IMR-90 (cell line): ENCODE measurements around the gene DPH3. TPM values are rescaled to one million over a fixed set of nuclear protein-coding genes. Genes with fewer than 3 reads are reported as not detected.
A peak's percentile ranks its signal among the peaks of the same experiment; 100 is the strongest.

Source experiments
- ATAC-seq: fragments of 200-7000 bp; cut with Tn5 transposase; 2 replicates; pipeline ENCODE4 v1.9.1; 2020; ENCODE audit warnings: low read depth, mild to moderate bottlenecking, moderate library complexity
- BruUV-seq: library from RNA; stranded (reverse); fragments of 400-500 nt; replicated peaks from 2 replicates; lab custom pipeline; 2021; lab: Mats Ljungman, UMichigan
- CTCF ChIA-PET: fragments of 300-600 bp; formaldehyde crosslinking; extraction: SDS; loops from one replicate; lab custom pipeline; 2021; ENCODE audit warnings: antibody characterized with exemption; lab: Yijun Ruan, JAX
- POLR2A ChIA-PET: fragments of 300-600 bp; sonication (Branson Sonifier 250); formaldehyde crosslinking; loops from one replicate; lab custom pipeline; 2022; ENCODE audit warnings: antibody characterized with exemption; ENCODE audit not compliant: unreplicated experiment; lab: Charles Lee
- DNase-seq: peaks from one replicate; pipeline ENCODE4 v3.0.0; 2013
- H2AFZ ChIP-seq: replicated peaks from 2 replicates; pipeline ENCODE3; 2013; ENCODE audit warnings: low read length, mild to moderate bottlenecking; ENCODE audit not compliant: poor library complexity
- H2AK5ac ChIP-seq: 2 replicates; pipeline ENCODE4 v1.6.1; 2013; ENCODE audit warnings: low read depth, low read length, inconsistent platforms
- H2AK9ac ChIP-seq: replicated peaks from 2 replicates; pipeline ENCODE3; 2013; ENCODE audit warnings: mild to moderate bottlenecking, low read depth, low read length, moderate library complexity; ENCODE audit not compliant: poor library complexity
- H2BK120ac ChIP-seq: 2 replicates; pipeline ENCODE4 v1.6.1; 2013; ENCODE audit warnings: low read depth, low read length, inconsistent platforms
- H2BK15ac ChIP-seq: 3 replicates; pipeline ENCODE4 v1.6.1; 2013; ENCODE audit warnings: low read depth, low read length, inconsistent platforms
- H2BK20ac ChIP-seq: 2 replicates; pipeline ENCODE4 v1.6.1; 2013; ENCODE audit warnings: low read depth, mild to moderate bottlenecking, inconsistent platforms, low read length, moderate library complexity
- H2BK5ac ChIP-seq: 2 replicates; pipeline ENCODE4 v1.6.1; 2013; ENCODE audit warnings: mild to moderate bottlenecking, low read depth, low read length, inconsistent platforms; ENCODE audit not compliant: poor library complexity, severe bottlenecking
- H3K14ac ChIP-seq: replicated peaks from 2 replicates; pipeline ENCODE4 v1.6.1; 2013; ENCODE audit warnings: low read depth, low read length, inconsistent platforms
- H3K18ac ChIP-seq: 2 replicates; pipeline ENCODE4 v1.6.1; 2013; ENCODE audit warnings: low read depth, low read length, control low read depth
- H3K23ac ChIP-seq: 2 replicates; pipeline ENCODE4 v1.6.1; 2013; ENCODE audit warnings: low read depth, low read length, inconsistent platforms
- H3K27ac ChIP-seq: 2 replicates; pipeline ENCODE4 v1.5.1; 2013; ENCODE audit warnings: mild to moderate bottlenecking, control low read depth, low read length; ENCODE audit not compliant: insufficient read depth
- H3K27me3 ChIP-seq: 2 replicates; pipeline ENCODE4 v1.6.1; 2013; ENCODE audit warnings: low read length; ENCODE audit not compliant: control insufficient read depth, insufficient read depth
- H3K36me3 ChIP-seq: 2 replicates; pipeline ENCODE4 v1.6.1; 2013; ENCODE audit warnings: low read length, mixed read lengths; ENCODE audit not compliant: control insufficient read depth, insufficient read depth
- H3K4ac ChIP-seq: 2 replicates; pipeline ENCODE4 v1.6.1; 2013; ENCODE audit warnings: low read depth, low read length, inconsistent platforms
- H3K4me1 ChIP-seq: 2 replicates; pipeline ENCODE4 v1.6.1; 2013; ENCODE audit warnings: low read length, mixed read lengths; ENCODE audit not compliant: control insufficient read depth, insufficient read depth
- H3K4me2 ChIP-seq: 2 replicates; pipeline ENCODE4 v1.6.1; 2013; ENCODE audit warnings: low read depth, mild to moderate bottlenecking, control low read depth, low read length, moderate library complexity
- H3K4me3 ChIP-seq: 2 replicates; pipeline ENCODE4 v1.5.1; 2013; ENCODE audit warnings: low read depth, mild to moderate bottlenecking, control low read depth, low read length, moderate library complexity; ENCODE audit not compliant: insufficient read depth
- H3K56ac ChIP-seq: 2 replicates; pipeline ENCODE4 v1.6.1; 2013; ENCODE audit warnings: low read length, inconsistent platforms; ENCODE audit not compliant: insufficient read depth; ENCODE audit errors: extremely low read depth
- H3K79me1 ChIP-seq, 2 experiments: 2 replicates each; pipeline ENCODE4 v1.6.1; 2013; ENCODE audit warnings: low read length in 2 of 2, inconsistent platforms in 1 of 2, low read depth in 1 of 2
- H3K9ac ChIP-seq: 2 replicates; pipeline ENCODE4 v1.6.1; 2013; ENCODE audit warnings: low read depth, low read length, control low read depth
- H3K9me1 ChIP-seq: 2 replicates; pipeline ENCODE4 v1.6.1; 2013; ENCODE audit warnings: low read length, inconsistent platforms; ENCODE audit not compliant: insufficient read depth
- H3K9me3 ChIP-seq: 2 replicates; pipeline ENCODE4 v1.6.1; 2013; ENCODE audit warnings: low read length; ENCODE audit not compliant: control insufficient read depth, insufficient read depth
- H4K20me1 ChIP-seq: 2 replicates; pipeline ENCODE4 v1.6.1; 2013; ENCODE audit warnings: low read length, inconsistent platforms; ENCODE audit not compliant: insufficient read depth
- H4K5ac ChIP-seq: 2 replicates; pipeline ENCODE4 v1.6.1; 2013; ENCODE audit warnings: mild to moderate bottlenecking, low read depth, low read length, control low read depth
- H4K8ac ChIP-seq, 2 experiments: 2 replicates each; pipeline ENCODE4 v1.6.1; 2013; ENCODE audit warnings: low read depth in 2 of 2, low read length in 2 of 2, control low read depth in 1 of 2, inconsistent platforms in 1 of 2
- H4K91ac ChIP-seq: 2 replicates; pipeline ENCODE4 v1.6.1; 2013; ENCODE audit warnings: low read depth, low read length, inconsistent platforms; ENCODE audit not compliant: insufficient read depth
- BHLHE40 ChIP-seq: fragments of 150-350 bp; IDR thresholded peaks from 2 replicates; pipeline ENCODE4 v1.6.1; 2016; ENCODE audit warnings: mild to moderate bottlenecking, low read depth, low read length
- CEBPB ChIP-seq: IDR thresholded peaks from 2 replicates; pipeline ENCODE4 v1.6.1; 2012; ENCODE audit warnings: low read depth, low read length, improper control_type of control experiment
- CHD1 ChIP-seq: IDR thresholded peaks from 2 replicates; pipeline ENCODE4 v1.6.1; 2012; ENCODE audit warnings: low read depth, low read length, improper control_type of control experiment
- ELK1 ChIP-seq: fragments of 150-350 bp; IDR thresholded peaks from 2 replicates; pipeline ENCODE4 v1.6.1; 2016; ENCODE audit warnings: low read depth, mild to moderate bottlenecking, low read length, moderate library complexity, borderline replicate concordance
- FOS ChIP-seq: fragments of 150-350 bp; IDR thresholded peaks from 2 replicates; pipeline ENCODE4 v1.6.1; 2016; ENCODE audit warnings: low read depth, low read length
- MAFK ChIP-seq: IDR thresholded peaks from 2 replicates; pipeline ENCODE4 v1.6.1; 2012; ENCODE audit warnings: low read depth, low read length, improper control_type of control experiment
- MXI1 ChIP-seq: IDR thresholded peaks from 2 replicates; pipeline ENCODE4 v1.6.1; 2012; ENCODE audit warnings: low read depth, mild to moderate bottlenecking, low read length, moderate library complexity, borderline replicate concordance
- NFE2L2 ChIP-seq: fragments of 150-350 bp; IDR thresholded peaks from 2 replicates; pipeline ENCODE4 v1.6.1; 2016; ENCODE audit warnings: low read depth, mild to moderate bottlenecking, low read length
- POLR2A ChIP-seq: IDR thresholded peaks from 2 replicates; pipeline ENCODE4 v1.6.1; 2012; ENCODE audit warnings: mild to moderate bottlenecking, low read depth, low read length
- RAD21 ChIP-seq: IDR thresholded peaks from 2 replicates; pipeline ENCODE4 v1.6.1; 2012; ENCODE audit warnings: low read length, improper control_type of control experiment
- RCOR1 ChIP-seq: IDR thresholded peaks from 2 replicates; pipeline ENCODE4 v1.6.1; 2012; ENCODE audit warnings: mild to moderate bottlenecking, low read length, improper control_type of control experiment; ENCODE audit not compliant: insufficient replicate concordance
- RFX5 ChIP-seq: IDR thresholded peaks from 2 replicates; pipeline ENCODE4 v1.8.0; 2012; ENCODE audit warnings: low read depth, mild to moderate bottlenecking, low read length, moderate library complexity
- SMC3 ChIP-seq: fragments of 150-350 bp; IDR thresholded peaks from 2 replicates; pipeline ENCODE4 v1.6.1; 2016; ENCODE audit warnings: low read depth, mild to moderate bottlenecking, antibody characterized with exemption, low read length, moderate library complexity
- WGBS, 2 experiments: methylation state at CpG; one replicate each; pipeline versions ENCODE4 v1.1.5 to v1.1.7; 2013; ENCODE audit warnings: missing lambda C conversion rate in 2 of 2; ENCODE audit not compliant: insufficient read length in 1 of 2; ENCODE audit errors: extremely low coverage in 2 of 2; 5-methylcytosine and 5-hydroxymethylcytosine counted together
- dilution Hi-C: fragments of 300-500 bp; cut with HindIII; formaldehyde crosslinking; loops from one replicate; pipeline ENCODE4 v1.14.3; 2018; ENCODE audit warnings: low sequenced_read_pairs; ENCODE audit not compliant: unreplicated experiment
- in situ Hi-C: fragments of 300-500 bp; cut with MboI; formaldehyde crosslinking; loops from 3 replicates; pipeline ENCODE4 v1.14.3; 2019; ENCODE audit warnings: low sequenced_read_pairs, inconsistent platforms, mixed read lengths
- intact Hi-C: fragments of 100-400 bp; cut with micrococcal nuclease; formaldehyde crosslinking; loops from 2 replicates; pipeline ENCODE4 v1.10.0; 2022
- polyA plus RNA-seq, 3 experiments: library from polyadenylated mRNA; depleted of rRNA; stranded (reverse); fragments of >200 nt; gene quantifications; 2 replicates each; pipeline ENCODE4 v1.2.3, GENCODE V29; 2012; ENCODE audit warnings: low replicate concordance in 1 of 3
- total RNA-seq: library from RNA; depleted of rRNA; stranded (reverse); fragments of >200 nt; gene quantifications from 2 replicates; pipeline ENCODE4 v1.2.3, GENCODE V29; 2012
- TF ChIP-seq, protein P1 (sequence below): fragments of 150-350 bp; IDR thresholded peaks from 2 replicates; pipeline ENCODE4 v1.6.1; 2017; ENCODE audit warnings: mild to moderate bottlenecking, antibody characterized with exemption, low read length, low read depth
- TF ChIP-seq, protein P2 (sequence below): conservative IDR thresholded peaks from 2 replicates; pipeline ENCODE4 v1.5.1; 2012; ENCODE audit warnings: mild to moderate bottlenecking, low read depth, low read length, improper control_type of control experiment

DPH3 gene
- total and polyA plus RNA-seq, 2 of the 4 experiments (the other 2 are of a cell fraction), result 12.9 to 32.1 TPM

DNA sequence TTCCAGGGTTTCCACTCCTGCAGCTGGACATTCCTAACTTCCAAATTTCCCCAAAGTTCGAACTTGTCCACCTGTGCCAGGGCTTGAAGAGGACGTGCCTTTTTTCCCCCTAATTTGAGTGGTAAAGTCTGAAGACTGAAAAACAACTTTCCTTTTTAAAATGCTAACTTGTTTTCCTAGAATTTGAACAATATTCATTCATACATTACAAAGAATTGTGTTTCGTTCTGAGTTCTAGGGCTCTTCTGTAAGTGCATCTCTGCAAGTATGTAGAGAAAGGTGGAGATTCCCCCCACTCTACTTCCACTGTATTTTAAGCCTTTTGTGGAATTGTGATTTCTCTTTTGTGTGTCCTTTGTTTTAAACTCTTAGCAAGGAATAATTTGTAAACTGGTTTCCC lies 9.4 kb downstream of the DPH3 start:
- Histone ChIP-seq H3K27ac (no peak overlapping the region), H2AK5ac (no peak overlapping the region), H3K4me3 (no peak overlapping the region), H3K4me1 (no peaks in the 10 kb centered on the region), H2BK120ac (no peak overlapping the region), H2BK5ac (no peak overlapping the region), H3K9me1 (no peaks in the 10 kb centered on the region), H2BK15ac (no peak overlapping the region), H2AK9ac (peak overlapping the region; percentile 42), H3K36me3 (peaks cover 5% of the 10 kb centered on the region), H3K9me3 (no peaks in the 10 kb centered on the region), H3K56ac (no peak overlapping the region), H3K9ac (no peak overlapping the region), H4K91ac (no peak overlapping the region), H3K14ac (no peak overlapping the region), H3K79me1 (peaks cover 9% of the 10 kb centered on the region in 2 experiments; a peak in 2 of 4 replicates), H2BK20ac (no peak overlapping the region), H4K20me1 (no peaks in the 10 kb centered on the region), H3K23ac (no peak overlapping the region), H3K18ac (no peak overlapping the region), H4K5ac (no peak overlapping the region), H3K27me3 (no peaks in the 10 kb centered on the region), H3K4me2 (no peak overlapping the region), H4K8ac (no peak overlapping the region), H2AFZ (no peak overlapping the region), H3K4ac (no peak overlapping the region)
- ATAC-seq (no peak), DNase-seq (no peak)
- POLR2A ChIA-PET, result no interaction called here
- WGBS, 2 experiments, result no CpG with 5 or more reads among the region's 3 CpGs
- in situ Hi-C loops, result no loop called here
- BruUV-seq, result no TSS peak
- CTCF ChIA-PET, result no interaction called here
- TF ChIP-seq RAD21 (no peak), MAFK (no peak), CEBPB (no peak), RCOR1 (no peak), BHLHE40 (no peak), ELK1 (no peak), RFX5 (no peak), FOS (no peak), NFE2L2 (no peak), CHD1 (no peak), POLR2A (no peak), SMC3 (no peak), MXI1 (no peak)
- TF ChIP-seq, protein P1, sequence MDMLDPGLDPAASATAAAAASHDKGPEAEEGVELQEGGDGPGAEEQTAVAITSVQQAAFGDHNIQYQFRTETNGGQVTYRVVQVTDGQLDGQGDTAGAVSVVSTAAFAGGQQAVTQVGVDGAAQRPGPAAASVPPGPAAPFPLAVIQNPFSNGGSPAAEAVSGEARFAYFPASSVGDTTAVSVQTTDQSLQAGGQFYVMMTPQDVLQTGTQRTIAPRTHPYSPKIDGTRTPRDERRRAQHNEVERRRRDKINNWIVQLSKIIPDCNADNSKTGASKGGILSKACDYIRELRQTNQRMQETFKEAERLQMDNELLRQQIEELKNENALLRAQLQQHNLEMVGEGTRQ, result no peak
- TF ChIP-seq, protein P2, sequence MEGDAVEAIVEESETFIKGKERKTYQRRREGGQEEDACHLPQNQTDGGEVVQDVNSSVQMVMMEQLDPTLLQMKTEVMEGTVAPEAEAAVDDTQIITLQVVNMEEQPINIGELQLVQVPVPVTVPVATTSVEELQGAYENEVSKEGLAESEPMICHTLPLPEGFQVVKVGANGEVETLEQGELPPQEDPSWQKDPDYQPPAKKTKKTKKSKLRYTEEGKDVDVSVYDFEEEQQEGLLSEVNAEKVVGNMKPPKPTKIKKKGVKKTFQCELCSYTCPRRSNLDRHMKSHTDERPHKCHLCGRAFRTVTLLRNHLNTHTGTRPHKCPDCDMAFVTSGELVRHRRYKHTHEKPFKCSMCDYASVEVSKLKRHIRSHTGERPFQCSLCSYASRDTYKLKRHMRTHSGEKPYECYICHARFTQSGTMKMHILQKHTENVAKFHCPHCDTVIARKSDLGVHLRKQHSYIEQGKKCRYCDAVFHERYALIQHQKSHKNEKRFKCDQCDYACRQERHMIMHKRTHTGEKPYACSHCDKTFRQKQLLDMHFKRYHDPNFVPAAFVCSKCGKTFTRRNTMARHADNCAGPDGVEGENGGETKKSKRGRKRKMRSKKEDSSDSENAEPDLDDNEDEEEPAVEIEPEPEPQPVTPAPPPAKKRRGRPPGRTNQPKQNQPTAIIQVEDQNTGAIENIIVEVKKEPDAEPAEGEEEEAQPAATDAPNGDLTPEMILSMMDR, result no peak
- dilution Hi-C loops, result no loop called here
- intact Hi-C loops, result no loop called here
